Activated CD4-positive, alpha-beta T cell treated with anti-CD3 and anti-CD28 coated beads, Interleukin-10, Interleukin-2, amounts not matched to agents 100 ng/mL and 50 ng/mL, durations not matched to agents 16 hours and 8 hours (primary cell): ENCODE data around the gene SUCLG1.
"Not testable (repeated sequence)": the region's sequence is repeated elsewhere in the genome, so short reads cannot be mapped to it uniquely, and the experiment has no call there.

ENCODE experiments used
- DNase-seq: peaks from one replicate; pipeline ENCODE4 v3.0.0-alpha.2; 2020

SUCLG1 gene

GRCh38 chr2:84459018-84459943 is at the start of gene SUCLG1:
TSS of gene SUCLG1 (minus strand) at chr2:84459280. CDS start at chr2:84459269, 11 bp downstream.
- peak; percentile 90 for DNase-seq

- DNase-seq, result no peak
Measured at GRCh38 chr2:84498150-84498799, 39.2 kb upstream of the SUCLG1 start.

- no peak for DNase-seq
Measured at GRCh38 chr2:84497285-84497684, 38.2 kb upstream of the SUCLG1 start.

GRCh38 chr2:84496386-84496785 is 37.3 kb upstream of the SUCLG1 start:
- DNase-seq, result no peak

- peak; percentile 67 for DNase-seq
Measured at GRCh38 chr2:84495539-84496146, 36.6 kb upstream of the SUCLG1 start.

- no peak for DNase-seq
Measured at GRCh38 chr2:84494070-84494469, 35.0 kb upstream of the SUCLG1 start.

- no peak for DNase-seq
Measured at GRCh38 chr2:84493514-84493913, 34.4 kb upstream of the SUCLG1 start.

GRCh38 chr2:84492571-84492970 is 33.5 kb upstream of the SUCLG1 start:
- DNase-seq, result no peak

- DNase-seq, result no peak
Measured at GRCh38 chr2:84491741-84492140, 32.7 kb upstream of the SUCLG1 start.

- DNase-seq, result no peak
Measured at GRCh38 chr2:84491256-84491655, 32.2 kb upstream of the SUCLG1 start.

- DNase-seq, result no peak
Measured at GRCh38 chr2:84487298-84487996, 28.4 kb upstream of the SUCLG1 start.

GRCh38 chr2:84486441-84487115 is 27.5 kb upstream of the SUCLG1 start:
- DNase-seq, result no peak

GRCh38 chr2:84483320-84483719 is 24.2 kb upstream of the SUCLG1 start:
- DNase-seq, result no peak

- no peak for DNase-seq
Measured at GRCh38 chr2:84482603-84483002, 23.5 kb upstream of the SUCLG1 start.

GRCh38 chr2:84481702-84482101 is 22.6 kb upstream of the SUCLG1 start:
- DNase-seq, result no peak

- DNase-seq, result no peak
Measured at GRCh38 chr2:84478867-84479266, 19.8 kb upstream of the SUCLG1 start.

GRCh38 chr2:84477886-84478285 is 18.8 kb upstream of the SUCLG1 start:
- DNase-seq, result no peak

GRCh38 chr2:84474176-84474575 is 15.1 kb upstream of the SUCLG1 start:
- DNase-seq, result no peak

GRCh38 chr2:84472856-84473565 is 13.9 kb upstream of the SUCLG1 start:
- no peak for DNase-seq

GRCh38 chr2:84472423-84472822 is 13.3 kb upstream of the SUCLG1 start:
- not testable (repeated sequence) for DNase-seq

- DNase-seq, result no peak
Measured at GRCh38 chr2:84467389-84467788, 8.3 kb upstream of the SUCLG1 start.

GRCh38 chr2:84461310-84461709 is 2.2 kb upstream of the SUCLG1 start:
- DNase-seq, result no peak
